Motor neuron (in vitro differentiated cells): ENCODE measurements around the gene TBL3. TPM values are rescaled to one million over a fixed set of nuclear protein-coding genes. Genes with fewer than 3 reads are reported as not detected.

Experiments
- ATAC-seq, 8 experiments: fragments of 200-7000 bp; cut with Tn5 transposase; replicated peaks in 6 of 8; 2 replicates each; pipeline ENCODE4 v1.8.0; 2021; ENCODE audit warnings: mild to moderate bottlenecking in 8 of 8, moderate library complexity in 8 of 8
- H3K27ac ChIP-seq, 2 donors: fragments of 250-450 bp; sonication (Bioruptor Pico); 2 replicates each; pipeline ENCODE4 v1.9.0; 2021; ENCODE audit warnings: antibody characterized with exemption in 2 of 2, mild to moderate bottlenecking in 2 of 2, moderate library complexity in 1 of 2
- H3K4me1 ChIP-seq, 2 donors: fragments of 250-450 bp; sonication (Bioruptor Pico); replicated peaks in 1 of 2; 2 replicates each; pipeline ENCODE4 v1.6.1; 2021; ENCODE audit warnings: antibody characterized with exemption in 2 of 2, mild to moderate bottlenecking in 2 of 2, moderate library complexity in 1 of 2
- H3K4me3 ChIP-seq, 5 donors: fragments of 250-450 bp; sonication (Bioruptor Pico); 2 replicates each; pipeline ENCODE4 v1.9.0; 2021; ENCODE audit warnings: antibody characterized with exemption in 5 of 5, mild to moderate bottlenecking in 5 of 5, moderate library complexity in 4 of 5
- WGBS, 10 experiments: fragments of 450-650 bp; shearing (Covaris generic); methylation state at CpG; one replicate each; pipeline ENCODE4 v1.0.0; 2022; 5-methylcytosine and 5-hydroxymethylcytosine counted together
- in situ Hi-C, 9 experiments: fragments of 400-800 bp; cut with MboI; loops; one replicate each; pipeline ENCODE4 v1.15.0; 2021; ENCODE audit warnings: low sequenced_read_pairs in 9 of 9, low pct_unique_long_range_greater_than_20kb in 2 of 9; ENCODE audit not compliant: unreplicated experiment in 9 of 9
- total RNA-seq, 8 experiments: library from RNA; unstranded; fragments of 300-600 nt; gene quantifications; 2 replicates each; pipeline versions ENCODE4 v1.2.3 to v1.2.4, GENCODE V29; 2022

Gene TBL3
- total RNA-seq, result 10 to 100 TPM; 18.4 to 55.5 (median 31.7) TPM

- in situ Hi-C loops, result no loop called here
- peaks cover 5 to 15% of the 10 kb centered on the region in 2 donors for H3K4me1 ChIP-seq
- H3K27ac ChIP-seq, result peak within 1 kb of the TSS; percentile 96
- 0 to 2% (median 0%) methylated on average over 1 to 25 of the region's 78 CpGs; no CpG with 5 or more reads in 5 of the 10 experiments for WGBS, 10 experiments
- peak; percentile 80 to 92 (median 88) for ATAC-seq
- H3K4me3 ChIP-seq, result peak within 1 kb of the TSS; percentile 81 to 98 (median 92)
Measured at GRCh38 chr16:1971796-1972489, at the start of gene TBL3. TSS of gene TBL3 (plus strand) at chr16:1972053. CDS start at chr16:1972165, 112 bp downstream.

- ATAC-seq, result no peak
- in situ Hi-C loops, result loop anchor here in 1 of 9 experiments (10.0 kb wide), 1 partner anchor 58 kb away; no protein-coding TSS in a partner anchor
- H3K4me3 ChIP-seq, result no peak overlapping the region
- WGBS, 10 experiments, result 33 to 100% (median 78%) methylated on average over 1 to 8 of the region's 8 CpGs; no CpG with 5 or more reads in 2 of the 10 experiments
- H3K4me1 ChIP-seq, result peaks cover 3 to 17% of the 10 kb centered on the region in 2 donors
- H3K27ac ChIP-seq, result no peak overlapping the region
Measured at GRCh38 chr16:1922357-1922756, 49.5 kb upstream of the TBL3 start.

GRCh38 chr16:1923299-1924034 lies 48.4 kb upstream of the TBL3 start:
- peak; percentile 55 to 97 (median 74) for ATAC-seq
- H3K27ac ChIP-seq, result no peak overlapping the region
- in situ Hi-C loops, result loop anchor here in 1 of 9 experiments (10.0 kb wide), 1 partner anchor 59 kb away; no protein-coding TSS in a partner anchor
- no peak overlapping the region for H3K4me3 ChIP-seq
- 0% methylated on average over 2 of the region's 24 CpGs; no CpG with 5 or more reads in 9 of the 10 experiments for WGBS, 10 experiments
- H3K4me1 ChIP-seq, result peaks cover 3 to 15% of the 10 kb centered on the region in 2 donors

GRCh38 chr16:1924095-1924494 lies 47.8 kb upstream of the TBL3 start:
- H3K4me1 ChIP-seq, result peaks cover 1 to 15% of the 10 kb centered on the region in 2 donors
- no peak for ATAC-seq
- in situ Hi-C loops, result loop anchor here in 1 of 9 experiments (10.0 kb wide), 1 partner anchor 59 kb away; no protein-coding TSS in a partner anchor
- WGBS, 10 experiments, result 20 to 100% (median 92%) methylated on average over 1 to 5 of the region's 5 CpGs; no CpG with 5 or more reads in 5 of the 10 experiments
- no peak overlapping the region for H3K27ac ChIP-seq
- H3K4me3 ChIP-seq, result no peak overlapping the region

GRCh38 chr16:1926271-1926670 lies 45.6 kb upstream of the TBL3 start:
- no peak for ATAC-seq
- WGBS, 10 experiments, result 27 to 100% (median 40%) methylated on average over 1 to 3 of the region's 11 CpGs; no CpG with 5 or more reads in 7 of the 10 experiments
- Histone ChIP-seq H3K4me3 (no peak overlapping the region), H3K4me1 (peaks cover 2 to 15% of the 10 kb centered on the region in 2 donors), H3K27ac (no peak overlapping the region)
- in situ Hi-C loops, result loop anchor here in 2 of 9 experiments (5.0 to 10.0 kb wide), 2 partner anchors 59 to 61 kb away; no protein-coding TSS in a partner anchor

- H3K27ac ChIP-seq, result peak overlapping the region in 1 of 2 donors; percentile 32
- 28 to 93% (median 80%) methylated on average over 3 to 4 of the region's 11 CpGs; no CpG with 5 or more reads in 6 of the 10 experiments for WGBS, 10 experiments
- in situ Hi-C loops, result loop anchor here in 2 of 9 experiments (5.0 to 10.0 kb wide), 2 partner anchors 62 to 64 kb away; no protein-coding TSS in a partner anchor
- peak overlapping the region; percentile 14 to 37 (median 26) for H3K4me3 ChIP-seq
- ATAC-seq, result peak; percentile 30 to 61 (median 54)
- peaks cover 2 to 11% of the 10 kb centered on the region in 2 donors for H3K4me1 ChIP-seq
Measured at GRCh38 chr16:1929105-1929504, 42.7 kb upstream of the TBL3 start.

GRCh38 chr16:1929578-1930337 lies 42.1 kb upstream of the TBL3 start:
- in situ Hi-C loops, result loop anchor here in 2 of 9 experiments (5.0 to 10.0 kb wide), 2 partner anchors 62 to 65 kb away; no protein-coding TSS in a partner anchor
- 20% methylated on average over 2 of the region's 70 CpGs; no CpG with 5 or more reads in 9 of the 10 experiments for WGBS, 10 experiments
- H3K4me3 ChIP-seq, result peak overlapping the region; percentile 14 to 37 (median 26)
- H3K27ac ChIP-seq, result peak overlapping the region in 1 of 2 donors; percentile 32
- peaks cover 2 to 11% of the 10 kb centered on the region in 2 donors for H3K4me1 ChIP-seq
- ATAC-seq, result peak; percentile 84 to 95 (median 94)

- ATAC-seq, result no peak
- no CpG with 5 or more reads among the region's 10 CpGs for WGBS, 10 experiments
- Histone ChIP-seq H3K4me3 (no peak overlapping the region), H3K27ac (no peak overlapping the region), H3K4me1 (peaks cover 2 to 11% of the 10 kb centered on the region in 2 donors)
- in situ Hi-C loops, result no loop called here
Measured at GRCh38 chr16:1930338-1930720, 41.5 kb upstream of the TBL3 start.

GRCh38 chr16:1932050-1933028 lies 39.5 kb upstream of the TBL3 start:
- ATAC-seq, result peak in 3 of 8 experiments; percentile 7 to 55 (median 42)
- 60 to 90% (median 68%) methylated on average over 1 to 7 of the region's 19 CpGs; no CpG with 5 or more reads in 4 of the 10 experiments for WGBS, 10 experiments
- Histone ChIP-seq H3K4me1 (peaks cover 2 to 5% of the 10 kb centered on the region in 2 donors), H3K4me3 (no peak overlapping the region), H3K27ac (no peak overlapping the region)
- in situ Hi-C loops, result no loop called here

GRCh38 chr16:1933097-1933661 lies 38.7 kb upstream of the TBL3 start:
- Histone ChIP-seq H3K27ac (no peak overlapping the region), H3K4me1 (peaks cover 2 to 5% of the 10 kb centered on the region in 2 donors), H3K4me3 (no peak overlapping the region)
- no peak for ATAC-seq
- 0 to 43% methylated on average over 1 to 4 of the region's 23 CpGs; no CpG with 5 or more reads in 8 of the 10 experiments for WGBS, 10 experiments
- in situ Hi-C loops, result no loop called here

GRCh38 chr16:1936945-1937479 lies 34.8 kb upstream of the TBL3 start:
- no peak for ATAC-seq
- in situ Hi-C loops, result no loop called here
- Histone ChIP-seq H3K4me1 (peaks cover 0 to 5% of the 10 kb centered on the region in 2 donors), H3K27ac (no peak overlapping the region), H3K4me3 (no peak overlapping the region)
- 80 to 100% (median 93%) methylated on average over 3 to 7 of the region's 11 CpGs; no CpG with 5 or more reads in 2 of the 10 experiments for WGBS, 10 experiments
